K562 (cell line): ENCODE data around the gene PTPN11. TPM values are rescaled to one million over a fixed set of nuclear protein-coding genes. Genes with fewer than 3 reads are reported as not detected.

Source experiments
- BMI1 ChIP-seq: fragments of 150-350 bp; IDR thresholded peaks from 2 replicates; pipeline ENCODE4 v1.6.1; 2014; ENCODE audit warnings: low read length
- ELF1 ChIP-seq: fragments of 200-800 bp; sonication (Bioruptor generic); IDR thresholded peaks from 2 replicates; pipeline ENCODE4 v1.6.1; 2016; ENCODE audit warnings: missing genetic modification characterization, missing compliant biosample characterization
- HDGF ChIP-seq: fragments of 450-650 bp; IDR thresholded peaks from 2 replicates; pipeline ENCODE4 v1.6.1; 2016
- HNRNPH1 ChIP-seq: fragments of 200-400 bp; formaldehyde crosslinking; optimal IDR thresholded peaks from 2 replicates; pipeline ENCODE3; 2017; ENCODE audit warnings: low read depth, mild to moderate bottlenecking, low read length, moderate library complexity
- KLF16 ChIP-seq: IDR thresholded peaks from 2 replicates; pipeline ENCODE4 v1.6.1; 2016; ENCODE audit warnings: antibody characterized with exemption
- L3MBTL2 ChIP-seq: fragments of 450-650 bp; IDR thresholded peaks from 2 replicates; pipeline ENCODE4 v1.6.1; 2016; ENCODE audit warnings: mild to moderate bottlenecking, moderate library complexity
- MECOM ChIP-seq: fragments of 250-450 bp; sonication (Bioruptor Pico); IDR thresholded peaks from 2 replicates; pipeline ENCODE4 v1.8.0; 2022; ENCODE audit warnings: inconsistent platforms
- NR2C1 ChIP-seq, 2 experiments: fragments of 450-650 bp; IDR thresholded peaks; 2 replicates each; pipeline ENCODE4 v1.6.1; 2017; ENCODE audit warnings: mild to moderate bottlenecking in 2 of 2, antibody characterized with exemption in 1 of 2, inconsistent platforms in 1 of 2, missing compliant biosample characterization in 1 of 2, missing genetic modification characterization in 1 of 2
- PHF21A ChIP-seq: fragments of 450-650 bp; IDR thresholded peaks from 2 replicates; pipeline ENCODE4 v1.6.1; 2017; ENCODE audit warnings: low read depth, borderline replicate concordance
- RFX7 ChIP-seq: fragments of 250-450 bp; sonication (Bioruptor Pico); IDR thresholded peaks from 2 replicates; pipeline ENCODE4 v1.5.1; 2021; ENCODE audit warnings: mild to moderate bottlenecking
- SETDB1 ChIP-seq: IDR thresholded peaks from one replicate; pipeline ENCODE4 v1.6.1; 2012; ENCODE audit warnings: low read length, control low read depth, inconsistent platforms
- SNRNP70 ChIP-seq: fragments of 200-400 bp; formaldehyde crosslinking; optimal IDR thresholded peaks from 2 replicates; pipeline ENCODE3; 2017; ENCODE audit warnings: low read depth, low read length
- SRSF3 ChIP-seq: fragments of 200-400 bp; formaldehyde crosslinking; IDR thresholded peaks from 2 replicates; pipeline ENCODE4 v1.6.1; 2016; ENCODE audit warnings: mild to moderate bottlenecking, low read length, moderate library complexity; ENCODE audit not compliant: insufficient read depth
- TRIM28 ChIP-seq: fragments of 450-650 bp; IDR thresholded peaks from 2 replicates; pipeline ENCODE4 v1.6.1; 2017
- ZNF239 ChIP-seq: fragments of 250-450 bp; sonication (Bioruptor Pico); IDR thresholded peaks from 2 replicates; pipeline ENCODE4 v1.4.0; 2020; ENCODE audit warnings: mild to moderate bottlenecking
- ZNF77 ChIP-seq: fragments of 250-450 bp; sonication (Bioruptor Pico); IDR thresholded peaks from 2 replicates; pipeline ENCODE4 v1.5.0; 2020
- ZNF79 ChIP-seq: fragments of 250-450 bp; sonication (Bioruptor Pico); IDR thresholded peaks from 2 replicates; pipeline ENCODE4 v1.4.0; 2020; ENCODE audit warnings: low read depth, mild to moderate bottlenecking, moderate library complexity
- polyA plus RNA-seq, 8 experiments: library from polyadenylated mRNA; depleted of rRNA in 4 of 8; stranded (reverse) in 5 of 8; unstranded in 3 of 8; fragments of >200 nt; fragmentation: Nextera tagmentation in 2 of 8; fragmentation: Illumina TruSeq in 1 of 8; extraction: Ambion mirVana in 2 of 8; extraction: Trizol in 1 of 8; gene quantifications; 2 replicates each; pipeline versions ENCODE4 v1.2.1 to v1.2.3, GENCODE V29; 2011 to 2014; ENCODE audit warnings: inconsistent platforms in 1 of 8, missing spikeins in 1 of 8
- total RNA-seq, 7 experiments: library from RNA; depleted of rRNA in 6 of 7; stranded (reverse); fragments of >200 nt in 6 of 7; fragmentation: Illumina TruSeq in 2 of 7; extraction: Trizol in 2 of 7; gene quantifications; 2 replicates each; pipeline versions ENCODE4 v1.2.1 to v1.2.3, GENCODE V29; 2011 to 2021; ENCODE audit warnings: low replicate concordance in 1 of 7
- TF ChIP-seq, protein P1 (sequence below): fragments of 450-650 bp; IDR thresholded peaks from 2 replicates; pipeline ENCODE4 v1.7.1; 2018; ENCODE audit warnings: mild to moderate bottlenecking, low read depth; ENCODE audit not compliant: partially characterized antibody
- TF ChIP-seq, protein P2 (sequence below): fragments of 250-450 bp; sonication (Bioruptor Pico); IDR thresholded peaks from 2 replicates; pipeline ENCODE4 v1.5.0; 2022; ENCODE audit warnings: mild to moderate bottlenecking
- TF ChIP-seq, protein P3 (sequence below): fragments of 450-650 bp; formaldehyde crosslinking; IDR thresholded peaks from 2 replicates; pipeline ENCODE4 v1.4.0; 2022; ENCODE audit warnings: missing genetic modification characterization
- TF ChIP-seq, protein P4 (sequence below): fragments of 150-350 bp; IDR thresholded peaks from 2 replicates; pipeline ENCODE4 v1.6.1; 2014; ENCODE audit warnings: low read depth, mild to moderate bottlenecking, low read length, borderline replicate concordance

The PTPN11 gene
- total and polyA plus RNA-seq, 9 of the 15 experiments (the other 6 are each of a cell fraction or from before 2014, with no cell fraction given), result 22.5 to 126 (median 79.7) TPM

DNA sequence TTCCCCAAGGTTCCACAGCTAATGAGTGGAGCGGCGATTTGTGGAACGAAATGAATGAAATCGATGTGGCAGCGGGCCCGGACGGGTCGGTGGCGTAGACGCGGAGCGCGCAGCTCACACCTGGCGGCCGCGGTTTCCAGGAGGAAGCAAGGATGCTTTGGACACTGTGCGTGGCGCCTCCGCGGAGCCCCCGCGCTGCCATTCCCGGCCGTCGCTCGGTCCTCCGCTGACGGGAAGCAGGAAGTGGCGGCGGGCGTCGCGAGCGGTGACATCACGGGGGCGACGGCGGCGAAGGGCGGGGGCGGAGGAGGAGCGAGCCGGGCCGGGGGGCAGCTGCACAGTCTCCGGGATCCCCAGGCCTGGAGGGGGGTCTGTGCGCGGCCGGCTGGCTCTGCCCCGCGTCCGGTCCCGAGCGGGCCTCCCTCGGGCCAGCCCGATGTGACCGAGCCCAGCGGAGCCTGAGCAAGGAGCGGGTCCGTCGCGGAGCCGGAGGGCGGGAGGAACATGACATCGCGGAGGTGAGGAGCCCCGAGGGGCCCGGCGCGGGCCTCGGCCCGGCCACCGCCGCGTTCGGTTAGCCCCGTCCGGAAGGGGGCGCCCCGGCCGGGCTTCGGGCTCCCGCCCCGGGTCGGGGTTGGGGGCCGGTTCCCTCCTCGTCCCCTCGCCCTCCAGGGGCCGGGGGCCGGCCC, at the start of gene PTPN11 (continued):
- TF ChIP-seq, protein P1, sequence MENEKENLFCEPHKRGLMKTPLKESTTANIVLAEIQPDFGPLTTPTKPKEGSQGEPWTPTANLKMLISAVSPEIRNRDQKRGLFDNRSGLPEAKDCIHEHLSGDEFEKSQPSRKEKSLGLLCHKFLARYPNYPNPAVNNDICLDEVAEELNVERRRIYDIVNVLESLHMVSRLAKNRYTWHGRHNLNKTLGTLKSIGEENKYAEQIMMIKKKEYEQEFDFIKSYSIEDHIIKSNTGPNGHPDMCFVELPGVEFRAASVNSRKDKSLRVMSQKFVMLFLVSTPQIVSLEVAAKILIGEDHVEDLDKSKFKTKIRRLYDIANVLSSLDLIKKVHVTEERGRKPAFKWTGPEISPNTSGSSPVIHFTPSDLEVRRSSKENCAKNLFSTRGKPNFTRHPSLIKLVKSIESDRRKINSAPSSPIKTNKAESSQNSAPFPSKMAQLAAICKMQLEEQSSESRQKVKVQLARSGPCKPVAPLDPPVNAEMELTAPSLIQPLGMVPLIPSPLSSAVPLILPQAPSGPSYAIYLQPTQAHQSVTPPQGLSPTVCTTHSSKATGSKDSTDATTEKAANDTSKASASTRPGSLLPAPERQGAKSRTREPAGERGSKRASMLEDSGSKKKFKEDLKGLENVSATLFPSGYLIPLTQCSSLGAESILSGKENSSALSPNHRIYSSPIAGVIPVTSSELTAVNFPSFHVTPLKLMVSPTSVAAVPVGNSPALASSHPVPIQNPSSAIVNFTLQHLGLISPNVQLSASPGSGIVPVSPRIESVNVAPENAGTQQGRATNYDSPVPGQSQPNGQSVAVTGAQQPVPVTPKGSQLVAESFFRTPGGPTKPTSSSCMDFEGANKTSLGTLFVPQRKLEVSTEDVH, result peak; percentile 94
- TF ChIP-seq ZNF77 (CRISPR knock-in tag), result no peak
- no peak for TF ChIP-seq KLF16
- TF ChIP-seq, protein P2, sequence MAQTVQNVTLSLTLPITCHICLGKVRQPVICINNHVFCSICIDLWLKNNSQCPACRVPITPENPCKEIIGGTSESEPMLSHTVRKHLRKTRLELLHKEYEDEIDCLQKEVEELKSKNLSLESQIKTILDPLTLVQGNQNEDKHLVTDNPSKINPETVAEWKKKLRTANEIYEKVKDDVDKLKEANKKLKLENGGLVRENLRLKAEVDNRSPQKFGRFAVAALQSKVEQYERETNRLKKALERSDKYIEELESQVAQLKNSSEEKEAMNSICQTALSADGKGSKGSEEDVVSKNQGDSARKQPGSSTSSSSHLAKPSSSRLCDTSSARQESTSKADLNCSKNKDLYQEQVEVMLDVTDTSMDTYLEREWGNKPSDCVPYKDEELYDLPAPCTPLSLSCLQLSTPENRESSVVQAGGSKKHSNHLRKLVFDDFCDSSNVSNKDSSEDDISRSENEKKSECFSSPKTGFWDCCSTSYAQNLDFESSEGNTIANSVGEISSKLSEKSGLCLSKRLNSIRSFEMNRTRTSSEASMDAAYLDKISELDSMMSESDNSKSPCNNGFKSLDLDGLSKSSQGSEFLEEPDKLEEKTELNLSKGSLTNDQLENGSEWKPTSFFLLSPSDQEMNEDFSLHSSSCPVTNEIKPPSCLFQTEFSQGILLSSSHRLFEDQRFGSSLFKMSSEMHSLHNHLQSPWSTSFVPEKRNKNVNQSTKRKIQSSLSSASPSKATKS (CRISPR knock-in tag), result no peak
- TF ChIP-seq BMI1, result no peak
- TF ChIP-seq, protein P3, sequence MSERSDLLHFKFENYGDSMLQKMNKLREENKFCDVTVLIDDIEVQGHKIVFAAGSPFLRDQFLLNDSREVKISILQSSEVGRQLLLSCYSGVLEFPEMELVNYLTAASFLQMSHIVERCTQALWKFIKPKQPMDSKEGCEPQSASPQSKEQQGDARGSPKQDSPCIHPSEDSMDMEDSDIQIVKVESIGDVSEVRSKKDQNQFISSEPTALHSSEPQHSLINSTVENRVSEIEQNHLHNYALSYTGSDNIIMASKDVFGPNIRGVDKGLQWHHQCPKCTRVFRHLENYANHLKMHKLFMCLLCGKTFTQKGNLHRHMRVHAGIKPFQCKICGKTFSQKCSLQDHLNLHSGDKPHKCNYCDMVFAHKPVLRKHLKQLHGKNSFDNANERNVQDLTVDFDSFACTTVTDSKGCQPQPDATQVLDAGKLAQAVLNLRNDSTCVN (CRISPR knock-in tag), result no peak
- peak; percentile 100 for TF ChIP-seq ELF1 (tag)
- TF ChIP-seq MECOM (CRISPR knock-in tag), result no peak
- no peak for TF ChIP-seq PHF21A
- no peak for TF ChIP-seq TRIM28
- TF ChIP-seq HNRNPH1, result no peak
- TF ChIP-seq L3MBTL2, result peak; percentile 79
- no peak for TF ChIP-seq NR2C1 (IDR thresholded peaks at IDR 0.05)
- no peak for TF ChIP-seq NR2C1 (tag; IDR thresholded peaks at IDR 0.05)
- TF ChIP-seq SRSF3, result no peak
- TF ChIP-seq SNRNP70, result no peak
- TF ChIP-seq, protein P4, sequence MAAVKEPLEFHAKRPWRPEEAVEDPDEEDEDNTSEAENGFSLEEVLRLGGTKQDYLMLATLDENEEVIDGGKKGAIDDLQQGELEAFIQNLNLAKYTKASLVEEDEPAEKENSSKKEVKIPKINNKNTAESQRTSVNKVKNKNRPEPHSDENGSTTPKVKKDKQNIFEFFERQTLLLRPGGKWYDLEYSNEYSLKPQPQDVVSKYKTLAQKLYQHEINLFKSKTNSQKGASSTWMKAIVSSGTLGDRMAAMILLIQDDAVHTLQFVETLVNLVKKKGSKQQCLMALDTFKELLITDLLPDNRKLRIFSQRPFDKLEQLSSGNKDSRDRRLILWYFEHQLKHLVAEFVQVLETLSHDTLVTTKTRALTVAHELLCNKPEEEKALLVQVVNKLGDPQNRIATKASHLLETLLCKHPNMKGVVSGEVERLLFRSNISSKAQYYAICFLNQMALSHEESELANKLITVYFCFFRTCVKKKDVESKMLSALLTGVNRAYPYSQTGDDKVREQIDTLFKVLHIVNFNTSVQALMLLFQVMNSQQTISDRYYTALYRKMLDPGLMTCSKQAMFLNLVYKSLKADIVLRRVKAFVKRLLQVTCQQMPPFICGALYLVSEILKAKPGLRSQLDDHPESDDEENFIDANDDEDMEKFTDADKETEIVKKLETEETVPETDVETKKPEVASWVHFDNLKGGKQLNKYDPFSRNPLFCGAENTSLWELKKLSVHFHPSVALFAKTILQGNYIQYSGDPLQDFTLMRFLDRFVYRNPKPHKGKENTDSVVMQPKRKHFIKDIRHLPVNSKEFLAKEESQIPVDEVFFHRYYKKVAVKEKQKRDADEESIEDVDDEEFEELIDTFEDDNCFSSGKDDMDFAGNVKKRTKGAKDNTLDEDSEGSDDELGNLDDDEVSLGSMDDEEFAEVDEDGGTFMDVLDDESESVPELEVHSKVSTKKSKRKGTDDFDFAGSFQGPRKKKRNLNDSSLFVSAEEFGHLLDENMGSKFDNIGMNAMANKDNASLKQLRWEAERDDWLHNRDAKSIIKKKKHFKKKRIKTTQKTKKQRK, result no peak
- no peak for TF ChIP-seq ZNF239
- TF ChIP-seq ZNF79 (CRISPR knock-in tag), result no peak
- TF ChIP-seq RFX7 (CRISPR knock-in tag), result no peak
- TF ChIP-seq HDGF, result no peak
- no peak for TF ChIP-seq SETDB1
